SK-N-SH (cell line): Measurements from ENCODE around the gene PPIB. TPM values are rescaled to one million over a fixed set of nuclear protein-coding genes. Genes with fewer than 3 reads are reported as not detected.

Experiments
- CTCF ChIA-PET: fragments of 300-600, 350-600 bp; formaldehyde crosslinking; extraction: SDS; loops from one replicate; lab custom pipeline; 2021; lab: Yijun Ruan, JAX
- POLR2A ChIA-PET: fragments of 350-600 bp; sonication (Branson Sonifier 250); formaldehyde crosslinking; extraction: SDS; loops from one replicate; lab custom pipeline; 2020; ENCODE audit warnings: antibody characterized with exemption, inconsistent platforms; lab: Yijun Ruan, JAX
- DNase-seq: peaks from one replicate; pipeline ENCODE4 v3.0.0; 2012
- H2AFZ ChIP-seq: fragments of 200-600 bp; sonication (generic); 2 replicates; pipeline ENCODE4 v1.8.1; 2016; ENCODE audit warnings: antibody characterized with exemption, mild to moderate bottlenecking, low read depth
- H3F3A ChIP-seq: fragments of 200-600 bp; sonication (generic); replicated peaks from 2 replicates; pipeline ENCODE3; 2016; ENCODE audit warnings: antibody characterized with exemption, mild to moderate bottlenecking; ENCODE audit not compliant: insufficient read depth
- H3K27ac ChIP-seq, 2 experiments: fragments of 200-500 bp in 1 of 2; fragments of 200-600 bp in 1 of 2; sonication (Bioruptor generic) in 1 of 2; sonication (generic), shearing (Covaris generic) in 1 of 2; 2 replicates each; pipeline versions ENCODE4 v1.5.1 to v1.6.1; 2014 to 2016; ENCODE audit warnings: low read depth in 2 of 2, inconsistent platforms in 1 of 2, low read length in 1 of 2, mild to moderate bottlenecking in 1 of 2, mixed read lengths in 1 of 2
- H3K27me3 ChIP-seq: fragments of 200-600 bp; sonication (generic), shearing (Covaris generic); 2 replicates; pipeline ENCODE4 v1.6.1; 2016; ENCODE audit warnings: mixed run types; ENCODE audit not compliant: insufficient read depth
- H3K36me3 ChIP-seq, 2 experiments: fragments of 200-500 bp in 1 of 2; fragments of 200-600 bp in 1 of 2; sonication (Bioruptor generic) in 1 of 2; sonication (generic) in 1 of 2; replicated peaks in 1 of 2; 2 replicates each; pipeline versions ENCODE3 to v1.5.1; 2014 to 2016; ENCODE audit warnings: low read length in 1 of 2, mild to moderate bottlenecking in 1 of 2; ENCODE audit not compliant: insufficient read depth in 2 of 2, control insufficient read depth in 1 of 2
- H3K4me1 ChIP-seq, 2 experiments: fragments of 200-500 bp in 1 of 2; fragments of 200-600 bp in 1 of 2; sonication (Bioruptor generic) in 1 of 2; sonication (generic), shearing (Covaris generic) in 1 of 2; 2 replicates each; pipeline versions ENCODE4 v1.5.1 to v1.6.1; 2014 to 2016; ENCODE audit warnings: low read depth in 1 of 2, low read length in 1 of 2, mixed run types in 1 of 2; ENCODE audit not compliant: insufficient read depth in 2 of 2, control insufficient read depth in 1 of 2
- H3K4me2 ChIP-seq: fragments of 200-600 bp; sonication (generic), shearing (Covaris generic); 2 replicates; pipeline ENCODE4 v1.6.1; 2017; ENCODE audit warnings: mixed run types
- H3K4me3 ChIP-seq, 2 experiments: fragments of 200-500 bp in 1 of 2; fragments of 200-600 bp in 1 of 2; sonication (Bioruptor generic) in 1 of 2; sonication (generic), shearing (Covaris generic) in 1 of 2; 2 replicates each; pipeline versions ENCODE4 v1.5.1 to v1.8.1; 2014 to 2016; ENCODE audit warnings: low read depth in 2 of 2, inconsistent platforms in 1 of 2, low read length in 1 of 2, mild to moderate bottlenecking in 1 of 2, mixed read lengths in 1 of 2, moderate library complexity in 1 of 2
- H3K79me2 ChIP-seq: fragments of 200-600 bp; sonication (generic); 2 replicates; pipeline ENCODE4 v1.8.1; 2017; ENCODE audit warnings: mild to moderate bottlenecking; ENCODE audit not compliant: insufficient read depth
- H3K9ac ChIP-seq: fragments of 200-600 bp; sonication (generic); 2 replicates; pipeline ENCODE4 v1.6.1; 2017; ENCODE audit warnings: mixed run types
- H3K9me2 ChIP-seq: fragments of 200-600 bp; sonication (generic); 2 replicates; pipeline ENCODE4 v1.6.1; 2017; ENCODE audit warnings: mixed run types
- H3K9me3 ChIP-seq: fragments of 200-600 bp; sonication (generic); 2 replicates; pipeline ENCODE4 v1.6.1; 2017; ENCODE audit warnings: mixed run types, mild to moderate bottlenecking, moderate library complexity
- H4K20me1 ChIP-seq: fragments of 200-600 bp; sonication (generic); 2 replicates; pipeline ENCODE4 v1.6.1; 2017; ENCODE audit warnings: mild to moderate bottlenecking, mixed run types; ENCODE audit not compliant: insufficient read depth
- FOXJ3 ChIP-seq: sonication (generic); formaldehyde crosslinking; IDR thresholded peaks from 2 replicates; pipeline ENCODE4 v1.5.1; 2020; ENCODE audit warnings: mild to moderate bottlenecking, missing genetic modification reagents
- FOXM1 ChIP-seq: IDR thresholded peaks from 2 replicates; pipeline ENCODE4 v1.4.0; 2012; ENCODE audit warnings: low read depth, mild to moderate bottlenecking
- REST ChIP-seq: IDR thresholded peaks from 2 replicates; pipeline ENCODE4 v1.6.1; 2012; ENCODE audit warnings: mild to moderate bottlenecking, low read depth, low read length, moderate library complexity
- ZBTB33 ChIP-seq: IDR thresholded peaks from 2 replicates; pipeline ENCODE4 v1.4.0; 2012; ENCODE audit warnings: low read depth, borderline replicate concordance
- WGBS: methylation state at CpG from one replicate; pipeline ENCODE4 v1.1.6; 2017; ENCODE audit warnings: low lambda C conversion rate; 5-methylcytosine and 5-hydroxymethylcytosine counted together
- polyA plus RNA-seq, 3 experiments: library from polyadenylated mRNA; depleted of rRNA; stranded (reverse); fragments of >200 nt; gene quantifications; 2 replicates each; pipeline ENCODE4 v1.2.3, GENCODE V29; 2012

Gene PPIB
- polyA plus RNA-seq, 1 of the 3 experiments (the other 2 are of a cell fraction), result 1,379 TPM

GRCh38 chr15:64136347-64136746 lies 26.5 kb downstream of the PPIB start (continued):
- TF ChIP-seq REST, result no peak
- TF ChIP-seq, all 33 proteins: peak for 0

GRCh38 chr15:64134345-64134829 lies 28.4 kb downstream of the PPIB start:
- no peak overlapping the region for H3K9ac ChIP-seq
- H3K9me3 ChIP-seq, result no peaks in the 10 kb centered on the region
- WGBS, result 20% methylated on average over 1 of the region's 9 CpGs
- H3F3A ChIP-seq, result no peaks in the 10 kb centered on the region
- no peaks in the 10 kb centered on the region for H3K9me2 ChIP-seq
- H2AFZ ChIP-seq, result no peak overlapping the region
- peaks cover 0 to 4% of the 10 kb centered on the region in 2 experiments; a peak in 1 of 4 replicates for H3K4me1 ChIP-seq
- H3K4me3 ChIP-seq, result no peak overlapping the region
- no peaks in the 10 kb centered on the region for H4K20me1 ChIP-seq
- no peaks in the 10 kb centered on the region for H3K79me2 ChIP-seq
- ChIA-PET CTCF (interaction anchor here (1.4 to 6.2 kb wide), 2 partner anchors 10 to 19 kb away, joined by 3 to 25 read pairs; no protein-coding TSS in a partner anchor), POLR2A (no interaction called here)
- no peak overlapping the region; a peak in 1 of 4 replicates for H3K27ac ChIP-seq
- DNase-seq, result no peak
- H3K27me3 ChIP-seq, result no peaks in the 10 kb centered on the region
- TF ChIP-seq ZBTB33, result no peak
- no peak for TF ChIP-seq FOXJ3 (CRISPR knock-in tag)
- H3K4me2 ChIP-seq, result no peak overlapping the region
- peaks cover 42 to 84% of the 10 kb centered on the region in 2 experiments for H3K36me3 ChIP-seq

GRCh38 chr15:64133623-64134344 lies 29.0 kb downstream of the PPIB start:
- no peak for DNase-seq
- ChIA-PET POLR2A (no interaction called here), CTCF (interaction anchor here (1.4 to 6.2 kb wide), 2 partner anchors 11 to 19 kb away, joined by 3 to 25 read pairs; no protein-coding TSS in a partner anchor)
- over 99% methylated on average over 10 of the region's 10 CpGs for WGBS
- TF ChIP-seq FOXM1 (no peak), ZBTB33 (no peak)
- Histone ChIP-seq H3K79me2 (no peaks in the 10 kb centered on the region), H3F3A (no peaks in the 10 kb centered on the region), H3K4me2 (no peak overlapping the region), H3K36me3 (peaks cover 47 to 85% of the 10 kb centered on the region in 2 experiments), H4K20me1 (no peaks in the 10 kb centered on the region), H3K27me3 (no peaks in the 10 kb centered on the region), H3K27ac (no peak overlapping the region), H2AFZ (no peak overlapping the region), H3K9me2 (no peaks in the 10 kb centered on the region), H3K4me3 (no peak overlapping the region), H3K9ac (no peak overlapping the region), H3K9me3 (no peaks in the 10 kb centered on the region), H3K4me1 (peaks cover 0 to 4% of the 10 kb centered on the region in 2 experiments; a peak in 1 of 4 replicates)
